GM06990 (cell line): Measurements from ENCODE around the gene PTPRN2.
"Not testable (repeated sequence)": the region's sequence is repeated elsewhere in the genome, so short reads cannot be mapped to it uniquely, and the experiment has no call there.

Source experiments
- DNase-seq: peaks from one replicate; pipeline ENCODE4 v3.0.0-alpha.2; 2011; ENCODE audit not compliant: insufficient read length; ENCODE audit errors: extremely low read depth
- H3K27me3 ChIP-seq: replicated peaks from 2 replicates; pipeline ENCODE4 v1.6.0; 2011; ENCODE audit warnings: low read length; ENCODE audit not compliant: control insufficient read depth, insufficient read depth
- H3K36me3 ChIP-seq: 2 replicates; pipeline ENCODE4 v1.5.1; 2011; ENCODE audit warnings: low read length; ENCODE audit not compliant: control insufficient read depth, insufficient read depth
- H3K4me3 ChIP-seq: replicated peaks from 2 replicates; pipeline ENCODE4 v1.5.1; 2011; ENCODE audit warnings: low read depth, mild to moderate bottlenecking, control low read depth, low read length
- CTCF ChIP-seq: IDR thresholded peaks from 2 replicates; pipeline ENCODE4 v1.5.1; 2011; ENCODE audit warnings: low read length, control low read depth, mild to moderate bottlenecking, inconsistent platforms; ENCODE audit not compliant: insufficient read depth, poor library complexity, severe bottlenecking

The PTPRN2 gene

GRCh38 chr7:157923903-157924630 is 663.6 kb downstream of the PTPRN2 start:
- H3K27me3 ChIP-seq = no peaks in the 10 kb centered on the region
- no peak for TF ChIP-seq CTCF
- H3K36me3 ChIP-seq = no peaks in the 10 kb centered on the region
- DNase-seq = no peak
- no peak overlapping the region for H3K4me3 ChIP-seq

GRCh38 chr7:157922576-157922975 is 665.0 kb downstream of the PTPRN2 start:
- Histone ChIP-seq H3K36me3 (no peaks in the 10 kb centered on the region), H3K4me3 (no peak overlapping the region), H3K27me3 (no peaks in the 10 kb centered on the region)
- TF ChIP-seq CTCF = no peak
- no peak for DNase-seq

- H3K27me3 ChIP-seq = no peaks in the 10 kb centered on the region
- TF ChIP-seq CTCF = no peak
- no peaks in the 10 kb centered on the region for H3K36me3 ChIP-seq
- H3K4me3 ChIP-seq = no peak overlapping the region
- DNase-seq = no peak
Observed at GRCh38 chr7:157918326-157919080, 669.1 kb downstream of the PTPRN2 start.

GRCh38 chr7:157916946-157917640 is 670.5 kb downstream of the PTPRN2 start:
- Histone ChIP-seq H3K4me3 (no peak overlapping the region), H3K36me3 (no peaks in the 10 kb centered on the region), H3K27me3 (no peaks in the 10 kb centered on the region)
- no peak for DNase-seq
- TF ChIP-seq CTCF = no peak

GRCh38 chr7:157910446-157910845 is 677.2 kb downstream of the PTPRN2 start:
- TF ChIP-seq CTCF = no peak
- Histone ChIP-seq H3K36me3 (no peaks in the 10 kb centered on the region), H3K27me3 (no peaks in the 10 kb centered on the region), H3K4me3 (no peak overlapping the region)
- DNase-seq = no peak

GRCh38 chr7:157910045-157910444 is 677.6 kb downstream of the PTPRN2 start:
- not testable (repeated sequence) for H3K27me3 ChIP-seq

More at GRCh38 chr7:157910045-157910444, 677.6 kb downstream of the PTPRN2 start:
- H3K4me3 ChIP-seq, H3K36me3 ChIP-seq, DNase-seq: not testable (repeated sequence)
